H1 (cell line): Measurements from ENCODE around the gene PLEK. TPM values are rescaled to one million over a fixed set of nuclear protein-coding genes. Genes with fewer than 3 reads are reported as not detected.

Source experiments
- CTCF ChIA-PET: fragments of 300-600 bp; sonication (Branson Sonifier 250); formaldehyde crosslinking; loops from one replicate; lab custom pipeline; 2021; ENCODE audit not compliant: partially characterized antibody; lab: Charles Lee
- POLR2A ChIA-PET: fragments of 300-600 bp; sonication (Branson Sonifier 250); formaldehyde crosslinking; loops from one replicate; lab custom pipeline; 2021; ENCODE audit warnings: inconsistent platforms; ENCODE audit not compliant: partially characterized antibody; lab: Charles Lee
- DNase-seq, 2 experiments: peaks; one replicate each; pipeline versions ENCODE4 v3.0.0 to v3.0.0-alpha.2; 2010 to 2022; ENCODE audit warnings: low spot score in 2 of 2, low read depth in 1 of 2, mixed read lengths in 1 of 2
- FAIRE-seq: peaks from 2 replicates; lab custom pipeline; 2011; peaks lifted over from hg19 to GRCh38; lab: Jason Lieb, UNC
- H2AFZ ChIP-seq: 2 replicates; pipeline ENCODE4 v1.8.1; 2012; ENCODE audit warnings: low read length, inconsistent platforms
- H2AK5ac ChIP-seq: 2 replicates; pipeline ENCODE4 v1.6.1; 2013; ENCODE audit warnings: low read depth, low read length
- H2BK120ac ChIP-seq: replicated peaks from 2 replicates; pipeline ENCODE3; 2013; ENCODE audit warnings: low read depth, low read length, inconsistent platforms
- H2BK12ac ChIP-seq: 2 replicates; pipeline ENCODE4 v1.6.1; 2013; ENCODE audit warnings: low read depth, low read length
- H2BK15ac ChIP-seq: 2 replicates; pipeline ENCODE4 v1.6.1; 2013; ENCODE audit warnings: low read length
- H2BK20ac ChIP-seq: 2 replicates; pipeline ENCODE4 v1.6.1; 2013; ENCODE audit warnings: low read length
- H2BK5ac ChIP-seq: 2 replicates; pipeline ENCODE4 v1.6.1; 2013; ENCODE audit warnings: low read depth, low read length
- H3K14ac ChIP-seq: 2 replicates; pipeline ENCODE4 v1.6.1; 2013; ENCODE audit warnings: inconsistent platforms; ENCODE audit not compliant: insufficient read length
- H3K18ac ChIP-seq: 2 replicates; pipeline ENCODE4 v1.6.1; 2013; ENCODE audit warnings: low read length; ENCODE audit errors: extremely low read depth
- H3K23ac ChIP-seq: 2 replicates; pipeline ENCODE4 v1.6.1; 2013; ENCODE audit warnings: inconsistent platforms; ENCODE audit not compliant: insufficient read length
- H3K23me2 ChIP-seq: 2 replicates; pipeline ENCODE4 v1.6.1; 2013; ENCODE audit warnings: low read depth, low read length
- H3K27ac ChIP-seq: 2 replicates; pipeline ENCODE4 v1.6.1; 2011; ENCODE audit warnings: low read depth, low read length, inconsistent platforms
- H3K27me3 ChIP-seq, 4 experiments: replicated peaks in 1 of 4; 1 replicate in 1 of 4; 2 replicates in 3 of 4; pipeline versions ENCODE4 v1.6.1 to v1.8.1; 2011 to 2013; ENCODE audit warnings: low read length in 3 of 4, mild to moderate bottlenecking in 3 of 4, inconsistent platforms in 2 of 4, mixed read lengths in 2 of 4, moderate library complexity in 1 of 4; ENCODE audit not compliant: control insufficient read depth in 3 of 4, insufficient read depth in 3 of 4; ENCODE audit errors: extremely low read depth in 1 of 4
- H3K36me3 ChIP-seq, 4 experiments: 2 replicates each; pipeline versions ENCODE4 v1.6.1 to v1.8.1; 2011 to 2013; ENCODE audit warnings: mild to moderate bottlenecking in 4 of 4, low read length in 3 of 4, moderate library complexity in 2 of 4, control low read depth in 1 of 4, inconsistent platforms in 1 of 4; ENCODE audit not compliant: insufficient read depth in 4 of 4, control insufficient read depth in 2 of 4
- H3K4ac ChIP-seq: replicated peaks from 2 replicates; pipeline ENCODE3; 2013; ENCODE audit warnings: low read length, low read depth, mixed read lengths, inconsistent platforms; ENCODE audit not compliant: insufficient read length
- H3K4me1 ChIP-seq, 4 experiments: replicated peaks in 1 of 4; 1 replicate in 1 of 4; 2 replicates in 3 of 4; pipeline versions ENCODE4 v1.6.1 to v1.8.1; 2011 to 2013; ENCODE audit warnings: low read length in 3 of 4, inconsistent platforms in 2 of 4, mixed read lengths in 1 of 4; ENCODE audit not compliant: insufficient read depth in 4 of 4, control insufficient read depth in 3 of 4
- H3K4me2 ChIP-seq, 2 experiments: 2 replicates each; pipeline versions ENCODE4 v1.6.1 to v1.8.1; 2011 to 2013; ENCODE audit warnings: low read depth in 2 of 2, low read length in 2 of 2, control low read depth in 1 of 2, inconsistent platforms in 1 of 2, mild to moderate bottlenecking in 1 of 2; ENCODE audit not compliant: insufficient read depth in 1 of 2
- H3K4me3 ChIP-seq, 4 experiments: fragments of 200-600, 300-600 bp in 1 of 4; sonication (generic), shearing (Covaris generic), sonication (Bioruptor Twin) in 1 of 4; 2 replicates each; pipeline versions ENCODE4 v1.5.1 to v1.8.1; 2011 to 2016; ENCODE audit warnings: low read length in 4 of 4, low read depth in 3 of 4, control low read depth in 2 of 4, inconsistent platforms in 2 of 4, mild to moderate bottlenecking in 2 of 4, mixed read lengths in 1 of 4, moderate library complexity in 1 of 4; ENCODE audit not compliant: insufficient read depth in 2 of 4; ENCODE audit errors: extremely low read depth in 1 of 4
- H3K56ac ChIP-seq: replicated peaks from 2 replicates; pipeline ENCODE3; 2013; ENCODE audit warnings: low read depth, mild to moderate bottlenecking, mixed read lengths, low read length, inconsistent platforms; ENCODE audit not compliant: insufficient read length
- H3K79me1 ChIP-seq: 2 replicates; pipeline ENCODE4 v1.6.1; 2013; ENCODE audit warnings: low read depth, low read length, control low read depth
- H3K79me2 ChIP-seq, 2 experiments: 2 replicates each; pipeline versions ENCODE4 v1.6.1 to v1.8.1; 2012 to 2013; ENCODE audit warnings: low read length in 2 of 2, mild to moderate bottlenecking in 2 of 2, inconsistent platforms in 1 of 2; ENCODE audit not compliant: insufficient read depth in 2 of 2, control insufficient read depth in 1 of 2
- H3K9ac ChIP-seq, 4 experiments: replicated peaks in 1 of 4; 1 replicate in 1 of 4; 2 replicates in 3 of 4; pipeline versions ENCODE4 v1.6.1 to v1.8.1; 2011 to 2013; ENCODE audit warnings: low read depth in 3 of 4, low read length in 3 of 4, control low read depth in 2 of 4, mild to moderate bottlenecking in 2 of 4, moderate library complexity in 2 of 4, inconsistent platforms in 1 of 4; ENCODE audit errors: extremely low read depth in 1 of 4
- H3K9me3 ChIP-seq, 2 experiments: 2 replicates each; pipeline versions ENCODE4 v1.6.1 to v1.8.1; 2012 to 2013; ENCODE audit warnings: mild to moderate bottlenecking in 2 of 2, moderate library complexity in 2 of 2, control low read depth in 1 of 2, inconsistent platforms in 1 of 2, low read depth in 1 of 2, low read length in 1 of 2, mixed read lengths in 1 of 2; ENCODE audit not compliant: insufficient read depth in 2 of 2
- H4K20me1 ChIP-seq, 2 experiments: replicated peaks in 1 of 2; 2 replicates each; pipeline versions ENCODE3 to v1.8.1; 2011 to 2013; ENCODE audit warnings: inconsistent platforms in 2 of 2, low read length in 2 of 2, mild to moderate bottlenecking in 1 of 2; ENCODE audit not compliant: insufficient read depth in 2 of 2, control insufficient read depth in 1 of 2
- H4K5ac ChIP-seq: 2 replicates; pipeline ENCODE4 v1.6.1; 2013; ENCODE audit warnings: low read length, low read depth, mixed read lengths, inconsistent platforms; ENCODE audit not compliant: insufficient read length
- H4K8ac ChIP-seq: 2 replicates; pipeline ENCODE4 v1.8.0; 2013; ENCODE audit warnings: mild to moderate bottlenecking, moderate library complexity, low read length, inconsistent platforms; ENCODE audit not compliant: insufficient read depth; ENCODE audit errors: extremely low read depth
- H4K91ac ChIP-seq: replicated peaks from 2 replicates; pipeline ENCODE3; 2013; ENCODE audit warnings: low read length, mixed read lengths, inconsistent platforms; ENCODE audit not compliant: insufficient read length
- JUND ChIP-seq: IDR thresholded peaks from 2 replicates; pipeline ENCODE4 v1.6.1; 2011; ENCODE audit warnings: mild to moderate bottlenecking, improper control_type of control experiment, low read length
- RAD21 ChIP-seq, 2 experiments: IDR thresholded peaks in 1 of 2; conservative IDR thresholded peaks in 1 of 2; 2 replicates each; pipeline ENCODE4 v1.6.1; 2011; ENCODE audit warnings: low read depth in 2 of 2, low read length in 2 of 2, improper control_type of control experiment in 1 of 2, inconsistent platforms in 1 of 2, mild to moderate bottlenecking in 1 of 2, moderate library complexity in 1 of 2
- WGBS, 2 experiments: shearing (Covaris generic) in 1 of 2; methylation state at CpG; one replicate each; pipeline versions ENCODE4 v1.1.6 to v1.1.7; 2013 to 2015; ENCODE audit warnings: low lambda C conversion rate in 2 of 2, mixed read lengths in 2 of 2, inconsistent platforms in 1 of 2, low coverage in 1 of 2, missing lambda C conversion rate in 1 of 2; ENCODE audit not compliant: insufficient replicate concordance in 2 of 2, insufficient coverage in 1 of 2, insufficient read length in 1 of 2; ENCODE audit errors: extremely low coverage in 1 of 2, missing lambda C conversion rate in 1 of 2; 5-methylcytosine and 5-hydroxymethylcytosine counted together
- polyA plus RNA-seq, 7 experiments: library from polyadenylated mRNA; depleted of rRNA in 3 of 7; stranded (reverse) in 5 of 7; unstranded in 2 of 7; fragments of >200 nt in 5 of 7; fragments of 200-250 nt in 2 of 7; gene quantifications; 1 replicate in 5 of 7; 2 replicates in 1 of 7; 4 replicates in 1 of 7; pipeline versions ENCODE4 v1.2.1 to v1.2.3, GENCODE V29; 2011 to 2013; ENCODE audit warnings: missing spikeins in 2 of 7, mixed read lengths in 2 of 7
- total RNA-seq: library from RNA; stranded (reverse); fragmentation: NEBNext Ultra II Directional; extraction: Animal tissue kit (Norgen Biotek cat#: 25700); gene quantifications from 2 replicates; pipeline ENCODE4 v1.2.1, GENCODE V29; 2021
- TF ChIP-seq, protein P1 (sequence below), 3 experiments: IDR thresholded peaks; 1 replicate in 2 of 3; 2 replicates in 1 of 3; pipeline versions ENCODE4 v1.5.1 to v1.6.1; 2011; ENCODE audit warnings: low read length in 3 of 3, mild to moderate bottlenecking in 3 of 3, inconsistent platforms in 2 of 3, low read depth in 1 of 3, moderate library complexity in 1 of 3; ENCODE audit not compliant: insufficient read depth in 1 of 3; ENCODE audit errors: control extremely low read depth in 1 of 3

The PLEK gene
- total and polyA plus RNA-seq, 2 of the 8 experiments (the other 6 are each of a cell fraction or from before 2014, with no cell fraction given), result not detected

- H3K9me3 ChIP-seq, result no peaks in the 10 kb centered on the region
- ChIA-PET POLR2A (interaction anchor here (1.5 kb wide), 1 partner anchor 22 kb away, joined by 3 read pairs; no protein-coding TSS in a partner anchor), CTCF (interaction anchor here (0.7 to 7.7 kb wide), 5 partner anchors 12 to 61 kb away, joined by 3 to 51 read pairs (median 3); no protein-coding TSS in a partner anchor)
- H4K8ac ChIP-seq, result peak overlapping the region; percentile 71; the same call in 1 of the 2 replicates
- 69% methylated on average over 3 of the region's 3 CpGs; no CpG with 5 or more reads in 1 of the 2 experiments for WGBS, 2 experiments
- no peak overlapping the region for H4K91ac ChIP-seq
- H4K20me1 ChIP-seq, result no peaks in the 10 kb centered on the region
- H3K14ac ChIP-seq, result no peak overlapping the region
- H3K18ac ChIP-seq, result no peak overlapping the region
- peaks cover 6 to 12% (median 8%) of the 10 kb centered on the region in 4 experiments; a peak in 5 of 7 replicates for H3K4me1 ChIP-seq
- TF ChIP-seq RAD21 (IDR thresholded peaks at IDR 0.05 in 1 of 2, conservative IDR thresholded peaks at IDR 0.05 in 1 of 2; ENCODE audit: low read depth in 2 of 2, low read length in 2 of 2), result peak in 1 of 2 experiments; percentile 7; a peak in 1 of 4 replicates
- no peak for TF ChIP-seq JUND
- TF ChIP-seq, protein P1, sequence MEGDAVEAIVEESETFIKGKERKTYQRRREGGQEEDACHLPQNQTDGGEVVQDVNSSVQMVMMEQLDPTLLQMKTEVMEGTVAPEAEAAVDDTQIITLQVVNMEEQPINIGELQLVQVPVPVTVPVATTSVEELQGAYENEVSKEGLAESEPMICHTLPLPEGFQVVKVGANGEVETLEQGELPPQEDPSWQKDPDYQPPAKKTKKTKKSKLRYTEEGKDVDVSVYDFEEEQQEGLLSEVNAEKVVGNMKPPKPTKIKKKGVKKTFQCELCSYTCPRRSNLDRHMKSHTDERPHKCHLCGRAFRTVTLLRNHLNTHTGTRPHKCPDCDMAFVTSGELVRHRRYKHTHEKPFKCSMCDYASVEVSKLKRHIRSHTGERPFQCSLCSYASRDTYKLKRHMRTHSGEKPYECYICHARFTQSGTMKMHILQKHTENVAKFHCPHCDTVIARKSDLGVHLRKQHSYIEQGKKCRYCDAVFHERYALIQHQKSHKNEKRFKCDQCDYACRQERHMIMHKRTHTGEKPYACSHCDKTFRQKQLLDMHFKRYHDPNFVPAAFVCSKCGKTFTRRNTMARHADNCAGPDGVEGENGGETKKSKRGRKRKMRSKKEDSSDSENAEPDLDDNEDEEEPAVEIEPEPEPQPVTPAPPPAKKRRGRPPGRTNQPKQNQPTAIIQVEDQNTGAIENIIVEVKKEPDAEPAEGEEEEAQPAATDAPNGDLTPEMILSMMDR (IDR thresholded peaks at IDR 0.05; ENCODE audit: control extremely low read depth in 1 of 3, insufficient read depth in 1 of 3, low read depth in 1 of 3, low read length in 3 of 3), result peak in 2 of 3 experiments; percentile 37 to 54; a peak in 2 of 4 replicates
- H3K27me3 ChIP-seq, result no peaks in the 10 kb centered on the region; a peak in 1 of 7 replicates
- H2AK5ac ChIP-seq, result no peak overlapping the region
- H2BK5ac ChIP-seq, result peak overlapping the region; percentile 54; the same call in 1 of the 2 replicates
- no peak overlapping the region for H2BK20ac ChIP-seq
- DNase-seq (no peak), FAIRE-seq (no peak)
- H3K4me2 ChIP-seq, result peak overlapping the region; percentile 0 to 45; a peak in 2 of 4 replicates
- no peak overlapping the region for H3K27ac ChIP-seq
- peak overlapping the region in 1 of 4 experiments; percentile 4; a peak in 1 of 8 replicates for H3K4me3 ChIP-seq
- H3K4ac ChIP-seq, result peak overlapping the region; percentile 23
- H3K36me3 ChIP-seq, result no peaks in the 10 kb centered on the region
- H2AFZ ChIP-seq, result peak overlapping the region; percentile 79
- no peak overlapping the region for H2BK15ac ChIP-seq
- H2BK12ac ChIP-seq, result 0 out of 2 replicates have a peak overlapping the region, but pooled peaks have one; percentile 28
- H3K56ac ChIP-seq, result no peak overlapping the region
- no peak overlapping the region for H3K23ac ChIP-seq
- H4K5ac ChIP-seq, result no peak overlapping the region
- H2BK120ac ChIP-seq, result no peak overlapping the region
- no peaks in the 10 kb centered on the region for H3K23me2 ChIP-seq
- no peaks in the 10 kb centered on the region for H3K79me1 ChIP-seq
- H3K79me2 ChIP-seq, result no peaks in the 10 kb centered on the region
- no peak overlapping the region for H3K9ac ChIP-seq
Measured at GRCh38 chr2:68418855-68419254, 53.8 kb downstream of the PLEK start.
